Measurements from ENCODE around the gene TRIM69.

Gene TRIM69

DNA sequence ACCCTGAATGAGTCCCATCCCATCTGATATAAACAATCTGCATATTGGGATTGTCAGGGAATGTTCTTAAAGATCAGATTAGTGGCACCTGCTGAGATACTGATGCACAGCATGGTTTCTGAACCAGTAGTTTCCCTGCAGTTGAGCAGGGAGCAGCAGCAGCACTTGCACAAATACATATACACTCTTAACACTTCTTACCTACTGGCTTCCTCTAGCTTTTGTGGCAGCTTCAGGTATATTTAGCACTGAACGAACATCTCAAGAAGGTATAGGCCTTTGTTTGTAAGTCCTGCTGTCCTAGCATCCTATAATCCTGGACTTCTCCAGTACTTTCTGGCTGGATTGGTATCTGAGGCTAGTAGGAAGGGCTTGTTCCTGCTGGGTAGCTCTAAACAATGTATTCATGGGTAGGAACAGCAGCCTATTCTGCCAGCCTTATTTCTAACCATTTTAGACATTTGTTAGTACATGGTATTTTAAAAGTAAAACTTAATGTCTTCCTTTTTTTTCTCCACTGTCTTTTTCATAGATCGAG lies 20.5 kb upstream of the TRIM69 start:
- Histone ChIP-seq H3F3A (ENCODE audit: insufficient read depth) (peaks cover 82% of the 10 kb centered on the region), H3K36me3 (ENCODE audit: low read length) (peaks cover 40% of the 10 kb centered on the region), H4K20me1 (ENCODE audit: low read depth, low read length) (peaks cover 27% of the 10 kb centered on the region), H3K9ac (ENCODE audit: low read length) (no peak overlapping the region), H3K9me3 (ENCODE audit: insufficient read depth, low read length) (no peaks in the 10 kb centered on the region), H3K4me2 (ENCODE audit: low read depth, low read length, poor library complexity, severe bottlenecking) (no peak overlapping the region), H3K4me3 (ENCODE audit: insufficient read depth, low read length, poor library complexity, severe bottlenecking) (no peak overlapping the region), H2AFZ (ENCODE audit: low read depth, low read length, severe bottlenecking) (no peak overlapping the region), H3K27me3 (ENCODE audit: low read length) (no peaks in the 10 kb centered on the region), H3K27ac (ENCODE audit: low read depth, low read length) (peak overlapping the region; percentile 1; the same call in 1 of the 2 replicates), H3K79me2 (ENCODE audit: insufficient read depth, low read length) (peaks cover 43% of the 10 kb centered on the region), H3K9me2 (replicated peaks; ENCODE audit: insufficient read depth, low read length) (no peaks in the 10 kb centered on the region)
- TF ChIP-seq EZH2phosphoT487 (conservative IDR thresholded peaks at IDR 0.05; ENCODE audit: low read length): no peak
- TF ChIP-seq CTCF (IDR thresholded peaks at IDR 0.05; ENCODE audit: insufficient read depth, low read length, poor library complexity, severe bottlenecking): no peak

DNA sequence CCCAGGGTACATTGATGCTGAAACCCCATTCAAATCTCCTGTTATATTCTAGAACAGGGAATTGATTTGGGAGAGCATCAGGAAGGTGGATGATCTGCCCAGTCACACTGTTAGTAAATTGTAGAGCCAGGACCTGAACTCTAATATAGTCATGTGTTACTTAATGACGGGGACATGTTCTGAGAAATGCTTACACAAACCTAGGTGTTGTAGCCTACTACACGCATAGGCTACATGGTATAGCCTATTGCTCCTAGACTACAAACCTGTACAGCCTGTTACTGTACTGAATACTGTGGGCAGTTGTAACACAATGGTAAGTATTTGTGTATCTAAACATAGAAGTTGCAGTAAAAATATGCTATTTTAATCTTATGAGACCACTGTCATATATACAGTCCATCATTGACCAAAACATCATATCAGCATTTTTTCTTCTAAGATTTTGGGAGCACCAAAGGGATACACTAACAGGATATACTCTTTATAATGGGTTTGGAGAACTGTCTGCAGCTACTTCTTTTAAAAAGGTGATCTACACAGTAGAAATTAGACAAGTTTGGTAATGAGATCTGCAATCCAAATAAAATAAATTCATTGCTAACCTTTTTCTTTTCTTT lies 19.2 kb upstream of the TRIM69 start:
- no peaks in the 10 kb centered on the region for H3K27me3 ChIP-seq (ENCODE audit: low read length)
- TF ChIP-seq CTCF (IDR thresholded peaks at IDR 0.05; ENCODE audit: insufficient read depth, low read length, poor library complexity, severe bottlenecking) (no peak), EZH2phosphoT487 (conservative IDR thresholded peaks at IDR 0.05; ENCODE audit: low read length) (no peak)
- H3K36me3 ChIP-seq (ENCODE audit: low read length): peaks cover 40% of the 10 kb centered on the region
- H3K79me2 ChIP-seq (ENCODE audit: insufficient read depth, low read length): peaks cover 36% of the 10 kb centered on the region
- H3K27ac ChIP-seq (ENCODE audit: low read depth, low read length): peak overlapping the region; percentile 95; the same call in 1 of the 2 replicates
- H3K9ac ChIP-seq (ENCODE audit: low read length): no peak overlapping the region
- no peaks in the 10 kb centered on the region for H3K9me2 ChIP-seq (replicated peaks; ENCODE audit: insufficient read depth, low read length)
- no peak overlapping the region for H2AFZ ChIP-seq (ENCODE audit: low read depth, low read length, severe bottlenecking)
- H3F3A ChIP-seq (ENCODE audit: insufficient read depth): peaks cover 86% of the 10 kb centered on the region
- H3K9me3 ChIP-seq (ENCODE audit: insufficient read depth, low read length): no peaks in the 10 kb centered on the region
- no peak overlapping the region for H3K4me2 ChIP-seq (ENCODE audit: low read depth, low read length, poor library complexity, severe bottlenecking)
- peaks cover 26% of the 10 kb centered on the region for H4K20me1 ChIP-seq (ENCODE audit: low read depth, low read length)
- H3K4me3 ChIP-seq (ENCODE audit: insufficient read depth, low read length, poor library complexity, severe bottlenecking): no peak overlapping the region

DNA sequence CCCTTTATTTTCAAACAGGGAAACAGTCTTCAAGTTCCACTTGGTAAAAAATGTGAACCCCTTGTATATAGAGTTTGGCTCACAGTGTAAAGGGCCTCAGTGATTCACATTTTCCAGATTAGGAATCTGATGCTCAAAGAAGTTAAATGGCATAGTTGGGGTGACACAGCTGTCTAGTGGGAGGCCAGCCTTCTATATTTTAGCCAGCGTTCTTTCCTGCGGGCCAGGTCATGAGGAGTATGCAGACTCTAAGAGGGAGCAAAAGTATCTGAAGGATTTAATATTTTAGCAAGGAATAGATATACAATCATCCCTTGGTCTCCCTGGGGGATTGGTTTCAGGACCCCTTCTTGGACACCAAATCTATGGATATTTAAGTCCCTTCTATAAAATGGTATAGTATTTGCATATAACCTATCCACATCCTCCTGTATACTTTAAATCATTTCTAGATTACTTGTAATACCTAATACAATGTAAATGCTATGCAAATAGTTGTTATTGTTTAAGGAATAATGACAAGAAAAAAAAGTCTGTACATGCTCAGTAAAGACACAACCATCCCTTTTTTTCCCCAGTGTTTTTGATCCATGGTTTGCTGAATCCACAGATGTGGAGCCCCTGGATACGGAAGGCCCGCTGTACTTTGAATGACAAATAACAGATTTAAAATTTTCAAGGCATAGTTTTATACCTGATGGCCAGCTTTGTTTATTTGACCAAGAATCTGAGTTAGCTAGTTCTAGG lies 18.0 kb upstream of the TRIM69 start:
- Histone ChIP-seq H4K20me1 (ENCODE audit: low read depth, low read length) (peaks cover 19% of the 10 kb centered on the region), H3K4me3 (ENCODE audit: insufficient read depth, low read length, poor library complexity, severe bottlenecking) (no peak overlapping the region), H2AFZ (ENCODE audit: low read depth, low read length, severe bottlenecking) (no peak overlapping the region), H3K9me3 (ENCODE audit: insufficient read depth, low read length) (no peaks in the 10 kb centered on the region), H3K27ac (ENCODE audit: low read depth, low read length) (peak overlapping the region; percentile 95), H3K36me3 (ENCODE audit: low read length) (peaks cover 40% of the 10 kb centered on the region), H3K4me2 (ENCODE audit: low read depth, low read length, poor library complexity, severe bottlenecking) (peak overlapping the region; percentile 64), H3F3A (ENCODE audit: insufficient read depth) (peaks cover 83% of the 10 kb centered on the region), H3K79me2 (ENCODE audit: insufficient read depth, low read length) (peaks cover 23% of the 10 kb centered on the region), H3K27me3 (ENCODE audit: low read length) (no peaks in the 10 kb centered on the region), H3K9ac (ENCODE audit: low read length) (no peak overlapping the region), H3K9me2 (replicated peaks; ENCODE audit: insufficient read depth, low read length) (no peaks in the 10 kb centered on the region)
- TF ChIP-seq CTCF (IDR thresholded peaks at IDR 0.05; ENCODE audit: insufficient read depth, low read length, poor library complexity, severe bottlenecking): no peak
- no peak for TF ChIP-seq EZH2phosphoT487 (conservative IDR thresholded peaks at IDR 0.05; ENCODE audit: low read length)
